Measurements from ENCODE around the gene FYTTD1.
A peak's percentile ranks its signal among the peaks of the same experiment; 100 is the strongest.

Gene FYTTD1

GRCh38 chr3:197749315-197749600 is 425 bp upstream of the FYTTD1 start:
- peak overlapping the region; percentile 86 for H3K4me3 ChIP-seq (ENCODE audit: low read depth, low read length)
- TF ChIP-seq, protein P1, sequence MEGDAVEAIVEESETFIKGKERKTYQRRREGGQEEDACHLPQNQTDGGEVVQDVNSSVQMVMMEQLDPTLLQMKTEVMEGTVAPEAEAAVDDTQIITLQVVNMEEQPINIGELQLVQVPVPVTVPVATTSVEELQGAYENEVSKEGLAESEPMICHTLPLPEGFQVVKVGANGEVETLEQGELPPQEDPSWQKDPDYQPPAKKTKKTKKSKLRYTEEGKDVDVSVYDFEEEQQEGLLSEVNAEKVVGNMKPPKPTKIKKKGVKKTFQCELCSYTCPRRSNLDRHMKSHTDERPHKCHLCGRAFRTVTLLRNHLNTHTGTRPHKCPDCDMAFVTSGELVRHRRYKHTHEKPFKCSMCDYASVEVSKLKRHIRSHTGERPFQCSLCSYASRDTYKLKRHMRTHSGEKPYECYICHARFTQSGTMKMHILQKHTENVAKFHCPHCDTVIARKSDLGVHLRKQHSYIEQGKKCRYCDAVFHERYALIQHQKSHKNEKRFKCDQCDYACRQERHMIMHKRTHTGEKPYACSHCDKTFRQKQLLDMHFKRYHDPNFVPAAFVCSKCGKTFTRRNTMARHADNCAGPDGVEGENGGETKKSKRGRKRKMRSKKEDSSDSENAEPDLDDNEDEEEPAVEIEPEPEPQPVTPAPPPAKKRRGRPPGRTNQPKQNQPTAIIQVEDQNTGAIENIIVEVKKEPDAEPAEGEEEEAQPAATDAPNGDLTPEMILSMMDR (IDR thresholded peaks at IDR 0.05; ENCODE audit: low read depth, low read length) = no peak
- DNase-seq (ENCODE audit: low read depth, low spot score) = peak; percentile 63
- in situ Hi-C loops (cut with HindIII; ENCODE audit: low sequenced_read_pairs) = no loop called here

DNA sequence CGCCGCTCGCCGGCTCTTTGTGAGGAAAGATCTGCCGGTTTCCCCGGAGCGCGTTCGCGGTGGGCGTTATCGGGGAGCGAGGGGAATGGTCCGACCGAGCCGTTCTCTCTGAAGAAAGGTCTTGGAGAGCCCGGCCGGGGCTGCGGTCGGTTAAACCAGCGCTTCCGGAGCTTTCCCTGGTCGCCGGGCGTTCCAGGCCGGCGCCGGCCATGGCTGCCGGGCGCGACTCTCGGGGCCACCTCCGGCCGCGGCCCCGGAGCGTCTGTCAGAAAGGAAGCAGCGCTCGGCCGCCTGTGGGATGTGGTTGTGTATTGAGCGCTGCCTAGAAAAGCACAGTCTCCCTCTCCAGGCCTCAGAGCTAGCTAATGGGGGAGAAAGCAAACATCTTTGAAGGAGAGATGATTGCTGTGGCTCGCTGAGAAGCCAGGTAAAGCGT is 731 bp downstream of the FYTTD1 start:
- in situ Hi-C loops (cut with HindIII; ENCODE audit: low sequenced_read_pairs) = no loop called here
- TF ChIP-seq, protein P1 (IDR thresholded peaks at IDR 0.05; ENCODE audit: low read depth, low read length) = no peak
- peak overlapping the region; percentile 86 for H3K4me3 ChIP-seq (ENCODE audit: low read depth, low read length)
- DNase-seq (ENCODE audit: low read depth, low spot score) = peak; percentile 72

- DNase-seq (ENCODE audit: low read depth, low spot score) = peak; percentile 52
- TF ChIP-seq, protein P1 (IDR thresholded peaks at IDR 0.05; ENCODE audit: low read depth, low read length) = no peak
- peak overlapping the region; percentile 86 for H3K4me3 ChIP-seq (ENCODE audit: low read depth, low read length)
- in situ Hi-C loops (cut with HindIII; ENCODE audit: low sequenced_read_pairs) = no loop called here
Observed at GRCh38 chr3:197750858-197751737, 1.4 kb downstream of the FYTTD1 start.

DNA sequence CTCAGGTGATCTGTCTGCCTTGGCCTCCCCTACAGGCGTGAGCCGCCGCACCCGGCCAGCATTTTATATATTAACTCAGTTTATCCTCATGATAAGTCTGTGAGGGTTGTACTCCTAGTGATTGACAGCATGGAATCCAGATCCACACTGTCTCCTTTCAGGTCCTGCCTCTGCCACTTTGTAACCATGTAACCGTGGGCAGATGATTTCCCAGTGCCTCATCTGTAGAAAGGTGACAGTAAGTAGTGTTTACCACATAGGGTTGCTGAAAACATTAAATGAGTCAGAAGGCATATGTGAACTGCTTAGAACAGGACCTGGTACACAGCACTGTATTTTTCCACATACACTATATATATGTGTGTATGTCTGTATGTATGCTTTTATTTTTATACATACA is 2.4 kb downstream of the FYTTD1 start:
- no peak for DNase-seq (ENCODE audit: low read depth, low spot score)
- TF ChIP-seq, protein P1 (IDR thresholded peaks at IDR 0.05; ENCODE audit: low read depth, low read length) = no peak
- in situ Hi-C loops (cut with HindIII; ENCODE audit: low sequenced_read_pairs) = no loop called here
- no peak overlapping the region for H3K4me3 ChIP-seq (ENCODE audit: low read depth, low read length)

DNA sequence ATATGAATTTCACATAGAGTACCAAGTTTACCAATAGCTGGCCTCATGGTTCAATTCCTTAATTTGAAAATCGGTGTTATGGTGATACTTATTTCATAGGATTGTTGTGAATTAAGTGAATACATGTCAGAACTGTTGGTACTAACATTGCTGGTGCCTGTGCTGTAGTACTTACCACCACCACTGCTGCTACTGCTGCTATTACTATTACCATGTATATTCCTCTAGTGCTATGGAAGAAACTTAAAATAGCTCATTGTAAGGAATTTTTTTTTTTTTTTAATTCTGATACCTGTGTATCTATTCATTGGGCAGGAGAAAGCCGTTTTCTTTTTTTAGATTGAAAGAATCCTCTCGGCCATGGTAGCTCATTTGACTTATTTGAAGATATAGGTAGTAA is 3.6 kb downstream of the FYTTD1 start:
- in situ Hi-C loops (cut with HindIII; ENCODE audit: low sequenced_read_pairs) = no loop called here
- TF ChIP-seq, protein P1 (IDR thresholded peaks at IDR 0.05; ENCODE audit: low read depth, low read length) = no peak
- DNase-seq (ENCODE audit: low read depth, low spot score) = no peak
- no peak overlapping the region for H3K4me3 ChIP-seq (ENCODE audit: low read depth, low read length)

GRCh38 chr3:197756704-197757103 is 7.0 kb downstream of the FYTTD1 start:
- TF ChIP-seq, protein P1 (IDR thresholded peaks at IDR 0.05; ENCODE audit: low read depth, low read length) = no peak
- DNase-seq (ENCODE audit: low read depth, low spot score) = no peak
- no peak overlapping the region for H3K4me3 ChIP-seq (ENCODE audit: low read depth, low read length)
- in situ Hi-C loops (cut with HindIII; ENCODE audit: low sequenced_read_pairs) = no loop called here

Data from astrocyte of the spinal cord (primary cell).